H54 (cell line): ENCODE data around the gene RRP9.

Source experiments
- DNase-seq: peaks from one replicate; pipeline ENCODE4 v3.0.0; 2011; ENCODE audit warnings: low spot score, mixed read lengths; ENCODE audit not compliant: insufficient read length
- FAIRE-seq: peaks from 3 replicates; lab custom pipeline; 2011; peaks lifted over from hg19 to GRCh38; lab: Jason Lieb, UNC
- POLR2A ChIP-seq: IDR thresholded peaks from 2 replicates; pipeline ENCODE4 v1.6.1; 2011; ENCODE audit warnings: low read depth, mild to moderate bottlenecking, low read length

The RRP9 gene

DNA sequence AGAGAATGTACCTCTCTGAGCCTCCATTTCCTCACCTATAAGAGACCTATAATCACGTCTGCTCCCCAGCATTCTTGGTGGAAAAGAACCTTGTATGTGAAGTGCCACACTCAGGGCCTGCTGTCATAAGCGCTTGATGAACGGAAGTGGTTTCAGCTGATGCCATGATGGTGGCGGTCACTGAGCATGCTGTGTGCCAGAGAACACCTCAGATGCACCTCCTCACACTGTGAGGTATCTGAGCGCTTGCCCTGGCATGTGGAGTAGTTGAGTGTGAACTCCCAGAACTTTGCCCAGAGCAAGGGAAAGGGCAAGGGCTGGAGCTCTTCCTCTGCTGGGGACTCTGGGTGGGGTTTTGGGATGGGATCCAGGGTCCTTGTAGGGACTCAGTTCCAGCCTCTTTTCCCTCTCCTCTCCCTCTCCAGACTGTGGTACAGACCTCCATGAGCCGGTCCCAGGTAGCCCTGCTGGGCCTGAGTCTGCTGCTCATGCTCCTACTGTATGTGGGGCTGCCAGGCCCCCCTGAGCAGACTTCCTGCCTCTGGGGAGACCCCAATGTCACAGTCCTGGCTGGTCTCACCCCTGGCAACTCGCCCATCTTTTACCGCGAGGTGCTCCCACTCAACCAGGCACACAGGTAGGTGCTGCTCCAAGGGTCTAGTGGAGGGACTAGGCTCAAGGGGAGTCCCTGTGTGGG is 35.9 kb upstream of the RRP9 start:
- FAIRE-seq (no peak), DNase-seq (no peak)
- no peak for TF ChIP-seq POLR2A

DNA sequence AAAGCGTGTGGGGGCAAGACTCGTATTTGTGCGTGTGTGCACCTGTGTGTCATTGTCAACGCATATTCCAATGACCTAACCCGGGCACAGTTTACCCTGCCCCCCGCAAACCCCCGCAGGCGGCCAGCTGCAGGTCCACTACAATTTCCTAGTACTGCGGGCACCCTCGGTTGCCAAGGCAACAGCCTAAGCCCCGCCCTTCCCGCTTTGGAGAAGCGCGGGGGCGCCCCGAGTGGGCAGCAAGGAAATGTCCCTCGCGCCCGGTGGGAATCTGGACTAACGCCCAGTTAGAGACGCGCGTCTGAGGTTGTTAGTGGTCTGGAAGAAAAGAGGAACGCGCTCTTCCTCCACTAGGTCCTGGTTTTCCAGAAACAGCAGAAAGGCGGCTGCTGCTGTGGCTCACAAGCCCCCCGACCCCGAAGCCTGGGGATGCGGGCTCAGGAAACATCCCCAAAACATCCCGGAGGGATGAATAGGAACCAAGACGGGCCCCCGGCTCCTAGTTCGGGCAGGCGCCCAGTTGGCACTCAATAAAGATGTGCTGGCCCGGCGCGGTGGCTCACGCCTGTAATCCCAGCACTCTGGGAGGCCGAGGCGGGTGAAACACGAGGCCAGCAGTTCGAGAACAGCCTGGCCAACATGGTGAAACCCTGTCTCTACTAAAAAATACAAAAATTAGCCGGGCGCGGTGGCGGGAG is 34.3 kb upstream of the RRP9 start:
- FAIRE-seq = no peak
- DNase-seq = no peak

DNA sequence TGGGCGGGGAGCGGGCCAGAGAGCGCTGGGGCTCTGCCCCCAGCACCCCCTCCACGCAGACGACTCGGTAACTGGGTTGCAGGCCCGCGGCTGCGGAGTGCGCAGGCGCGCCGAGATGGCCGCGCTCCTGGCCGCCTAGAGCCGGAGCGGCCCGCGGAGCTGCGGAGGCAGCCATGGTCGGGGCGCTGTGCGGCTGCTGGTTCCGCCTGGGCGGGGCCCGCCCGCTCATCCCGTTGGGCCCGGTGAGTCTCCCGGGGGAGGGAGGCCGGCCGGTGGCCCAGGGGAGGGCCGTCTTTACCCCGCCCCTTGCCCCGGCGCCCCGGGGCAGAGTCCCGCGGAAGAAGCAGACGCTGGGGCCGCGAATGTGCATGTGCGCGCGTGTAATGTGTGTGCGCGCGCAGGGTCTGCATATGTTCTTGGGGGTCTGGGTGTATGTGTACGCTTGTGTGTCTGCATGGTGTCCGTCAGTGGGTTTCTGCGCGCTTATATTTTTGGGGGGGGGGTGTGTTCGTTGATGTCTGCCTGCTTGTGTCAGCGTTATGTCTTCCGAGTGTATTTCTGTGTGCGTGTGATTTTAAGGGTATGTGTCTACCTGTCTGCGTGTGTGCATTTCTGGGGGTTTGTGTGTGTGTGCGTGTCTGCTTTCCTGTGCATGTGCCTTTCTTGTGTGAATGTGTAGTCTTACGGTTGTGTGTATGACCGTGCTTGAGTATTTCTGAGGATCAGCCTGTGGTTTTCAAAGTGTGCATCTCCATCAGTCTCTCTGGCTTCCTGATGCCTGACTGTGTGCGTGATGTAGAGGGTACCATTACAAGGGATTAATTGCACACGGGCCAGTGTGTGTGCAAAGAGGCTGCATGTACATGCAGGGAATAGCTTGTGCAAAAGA is 33.5 kb upstream of the RRP9 start, which contains the start of gene ABHD14A:
ABHD14A (plus strand) TSS at position 102 of the 889 bp plus-strand sequence; CDS start at position 174, 72 bp downstream.
- peak; percentile 86 for DNase-seq
- FAIRE-seq = no peak
- TF ChIP-seq POLR2A = peak; percentile 65

More for the DNA sequence above, 34.3 kb upstream of the RRP9 start:
- TF ChIP-seq POLR2A = no peak

DNA sequence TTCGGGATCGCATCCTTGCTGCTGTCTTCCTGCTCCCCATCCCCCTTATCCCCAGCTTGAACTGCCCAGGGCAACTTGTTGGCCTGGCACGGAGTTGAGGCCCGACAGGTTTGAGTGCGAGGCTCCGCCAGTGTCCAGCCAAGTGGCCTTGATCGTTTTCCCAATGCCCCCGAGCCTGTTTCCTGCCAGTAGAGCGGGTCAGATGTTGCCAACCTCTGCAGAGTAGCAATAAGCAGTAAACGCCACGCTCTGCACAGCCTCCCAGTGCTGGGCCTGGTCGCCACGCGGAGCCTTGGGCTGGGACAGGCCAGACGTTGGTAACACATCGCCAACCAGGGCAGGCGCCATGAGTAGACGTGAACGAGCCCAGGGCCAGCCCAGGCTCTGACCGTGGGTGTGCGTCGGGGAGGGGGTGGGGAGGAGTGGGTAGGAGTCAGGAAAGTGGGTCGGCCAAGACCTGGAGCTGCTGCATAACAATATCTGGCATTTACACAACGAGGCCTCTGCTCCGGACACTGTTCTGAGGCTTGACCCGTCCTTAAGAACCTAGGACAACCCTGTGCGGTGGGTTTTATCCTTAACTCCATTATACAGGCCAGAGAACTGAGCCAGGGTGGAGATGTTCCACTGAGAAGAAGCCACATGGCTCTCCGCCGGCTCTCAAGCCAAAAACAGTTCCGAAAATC is 32.7 kb upstream of the RRP9 start:
- TF ChIP-seq POLR2A = no peak
- DNase-seq = no peak
- no peak for FAIRE-seq

DNA sequence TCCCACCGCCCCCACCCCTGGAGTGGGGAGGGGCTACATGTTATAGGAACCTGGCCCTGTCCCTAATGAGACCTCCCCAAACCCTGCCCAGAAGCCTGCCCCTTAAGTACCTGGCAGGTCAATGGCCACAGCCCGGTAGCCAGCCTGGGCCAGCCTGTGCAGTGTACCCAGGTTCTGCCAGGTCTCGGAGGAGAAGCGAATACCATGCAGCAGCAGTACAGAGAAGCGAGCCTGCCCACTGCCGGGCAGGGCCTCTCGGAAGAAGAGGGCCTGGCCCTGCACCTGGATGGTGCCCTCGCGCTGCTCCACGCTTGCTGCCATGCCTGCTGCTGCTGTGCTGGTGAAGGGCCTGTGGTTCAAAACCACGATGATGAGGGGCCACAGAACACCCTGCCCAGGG is 29.6 kb upstream of the RRP9 start:
- no peak for TF ChIP-seq POLR2A
- DNase-seq (no peak), FAIRE-seq (no peak)

DNA sequence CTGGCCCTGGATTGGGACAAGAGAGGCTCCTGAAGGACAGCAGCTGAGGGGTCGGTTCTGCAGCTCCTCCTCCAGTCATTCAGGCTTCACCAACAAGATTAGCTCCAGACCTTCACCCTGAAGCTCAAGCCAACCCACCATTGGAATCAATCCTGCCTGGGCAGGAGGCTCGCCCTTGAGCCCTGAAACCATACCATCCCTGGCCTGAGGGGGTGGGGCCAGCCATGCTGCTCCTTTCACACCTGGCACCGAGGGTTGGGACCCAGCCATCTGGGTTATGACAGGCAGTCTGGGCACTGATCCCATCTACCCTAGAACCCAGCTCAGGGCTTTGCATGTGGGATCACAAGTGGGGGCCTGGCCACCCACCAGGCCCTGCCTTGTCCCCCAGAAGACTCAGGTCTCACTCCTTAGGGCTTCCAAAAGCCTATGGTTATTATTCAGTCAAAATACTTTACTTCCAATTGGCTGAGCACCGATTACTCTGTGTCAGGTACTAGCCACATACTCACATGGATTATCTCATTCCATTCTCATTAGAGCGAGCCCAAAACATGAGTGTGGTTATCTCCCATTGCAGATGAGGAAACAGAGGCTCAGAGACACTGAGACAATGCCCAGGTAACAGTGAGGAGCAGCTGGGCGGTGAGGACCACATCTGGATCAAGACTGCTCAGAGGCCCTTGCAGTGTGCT is 29.0 kb upstream of the RRP9 start:
- FAIRE-seq (no peak), DNase-seq (no peak)

DNA sequence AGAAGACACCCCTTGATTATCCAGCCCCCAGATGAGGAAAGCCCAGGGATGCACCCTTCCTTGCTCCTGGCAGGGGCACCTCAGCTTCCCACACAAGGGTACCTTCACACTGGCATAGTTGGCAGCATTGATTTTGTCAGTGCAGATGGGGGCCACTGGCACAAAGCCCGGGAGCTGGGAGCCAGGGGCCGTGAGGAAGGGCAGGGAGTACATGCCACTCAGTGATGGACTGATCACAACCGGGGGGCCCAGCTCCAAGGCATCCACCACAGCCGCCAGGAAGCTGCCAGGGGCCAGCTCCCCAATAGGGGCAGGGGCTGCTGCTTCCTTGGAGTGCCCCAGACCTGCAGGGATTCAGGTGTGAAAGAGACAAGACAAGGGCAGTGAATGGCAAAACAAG is 28.1 kb upstream of the RRP9 start:
- DNase-seq (no peak), FAIRE-seq (no peak)

More for the DNA sequence above, 29.0 kb upstream of the RRP9 start:
- no peak for TF ChIP-seq POLR2A

DNA sequence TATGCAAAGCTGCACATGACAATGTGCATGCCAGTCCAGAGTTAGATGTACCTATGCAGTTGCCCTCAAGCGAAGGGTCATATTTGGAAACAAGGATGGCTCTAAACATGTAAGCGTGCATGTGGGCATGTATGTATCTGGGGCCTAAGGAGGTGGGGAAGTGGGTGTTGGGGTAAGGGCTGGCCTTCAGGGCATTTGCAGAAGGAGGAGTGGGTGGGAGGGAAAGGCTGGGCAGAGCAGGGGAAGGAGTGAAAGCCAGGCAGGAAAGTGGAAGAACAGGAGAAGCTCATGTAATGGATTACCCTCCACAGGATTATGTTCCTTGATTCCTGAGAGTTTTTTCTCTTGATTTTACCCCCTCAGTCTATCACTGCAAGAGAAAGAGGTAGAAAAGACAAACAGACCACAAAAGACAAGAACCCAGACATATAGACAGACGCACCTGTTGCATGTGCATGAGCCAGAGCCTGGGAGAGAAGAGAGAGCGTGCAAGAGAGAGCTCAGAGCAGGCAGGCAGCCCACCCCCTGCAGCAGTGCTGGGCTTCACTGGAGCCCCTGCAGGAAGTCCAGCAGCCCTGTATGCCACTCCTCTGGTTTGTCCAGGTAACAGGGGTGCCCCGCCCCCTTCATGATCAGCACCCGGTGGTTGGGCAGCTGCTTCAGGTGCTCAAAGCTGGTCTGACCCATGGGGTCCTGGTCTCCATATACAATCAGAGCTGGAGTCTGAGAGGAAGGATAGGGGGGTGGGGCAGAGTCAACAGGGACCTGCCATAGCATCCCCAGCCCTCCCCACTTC is 27.4 kb upstream of the RRP9 start:
- DNase-seq (no peak), FAIRE-seq (no peak)
- TF ChIP-seq POLR2A = no peak

More for the DNA sequence above, 28.1 kb upstream of the RRP9 start:
- no peak for TF ChIP-seq POLR2A

DNA sequence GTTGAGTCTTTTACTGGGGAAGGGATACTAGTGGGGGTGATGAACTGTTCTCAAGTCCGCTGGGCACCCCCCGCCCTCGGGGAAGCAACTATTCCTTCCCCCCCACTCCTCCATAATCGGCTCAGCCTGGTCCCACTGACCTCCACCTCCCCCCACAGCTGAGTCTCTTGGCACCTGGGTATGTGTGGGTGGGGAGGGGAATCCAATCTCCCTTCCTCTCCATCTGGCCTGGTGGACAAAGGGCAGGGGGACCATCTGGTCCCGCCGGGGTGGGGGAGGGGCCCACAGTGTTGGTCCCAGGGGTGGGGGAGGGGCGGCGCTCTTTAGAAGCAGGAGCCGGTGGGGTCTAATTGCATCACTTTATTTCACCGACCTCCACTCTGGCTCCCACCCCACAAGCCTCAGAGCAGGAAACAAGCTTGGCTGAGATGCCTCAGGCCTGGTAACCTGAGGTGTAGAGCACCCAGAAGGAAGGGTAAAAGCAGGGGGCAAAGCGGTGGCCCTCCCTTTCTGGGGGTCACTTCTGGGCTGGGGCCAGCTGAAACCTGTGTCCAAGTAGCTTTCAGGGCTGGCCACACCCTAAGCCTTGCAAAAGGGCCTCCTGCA is 26.6 kb upstream of the RRP9 start:
- no peak for TF ChIP-seq POLR2A
- FAIRE-seq (no peak), DNase-seq (no peak)

DNA sequence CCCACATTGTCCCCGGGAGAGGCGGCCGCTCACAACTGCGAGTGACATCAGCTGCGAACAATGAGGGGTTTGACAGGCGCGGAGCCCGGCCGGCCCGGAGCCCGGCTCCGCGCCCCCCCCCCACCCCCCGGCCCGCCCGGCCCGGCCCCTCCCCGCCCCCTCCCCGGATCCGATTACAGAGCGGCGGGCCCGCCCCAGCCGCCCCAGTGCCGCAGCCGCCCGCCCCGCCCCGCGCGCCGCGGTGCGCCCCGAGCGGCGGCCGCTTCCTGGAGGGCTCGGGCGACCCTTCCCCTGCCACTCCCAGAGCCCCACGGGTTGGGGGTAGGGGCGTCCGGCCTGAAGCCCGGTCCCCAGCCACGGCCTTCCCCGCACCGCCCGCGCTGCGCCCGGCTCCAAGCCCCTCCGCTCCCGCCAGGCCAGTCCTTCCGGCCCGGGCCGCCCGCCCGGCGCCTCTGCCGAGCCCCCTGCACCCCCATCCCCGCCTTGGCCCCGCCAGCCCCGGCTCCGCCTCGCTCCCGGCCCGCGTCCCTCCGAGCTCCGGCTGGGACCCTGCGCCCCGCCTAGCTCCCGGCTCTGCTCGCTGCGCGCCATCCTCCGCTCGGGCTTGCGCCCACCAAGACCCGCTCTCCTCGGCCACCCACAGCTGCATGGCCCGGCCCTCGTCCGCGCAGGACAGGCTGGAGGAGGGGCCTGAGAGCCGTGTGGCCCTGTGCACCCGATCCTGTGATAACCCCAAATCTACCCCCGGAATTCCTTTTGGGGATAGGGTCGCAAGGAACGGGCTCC is 25.9 kb upstream of the RRP9 start, which contains the start of gene PCBP4:
PCBP4 (minus strand) TSS at position 71 of the 786 bp plus-strand sequence. CDS start 6,214 bp downstream, outside the sequence.
- DNase-seq = peak; percentile 58
- TF ChIP-seq POLR2A = peak; percentile 37; the same call in 1 of the 2 replicates
- no peak for FAIRE-seq

DNA sequence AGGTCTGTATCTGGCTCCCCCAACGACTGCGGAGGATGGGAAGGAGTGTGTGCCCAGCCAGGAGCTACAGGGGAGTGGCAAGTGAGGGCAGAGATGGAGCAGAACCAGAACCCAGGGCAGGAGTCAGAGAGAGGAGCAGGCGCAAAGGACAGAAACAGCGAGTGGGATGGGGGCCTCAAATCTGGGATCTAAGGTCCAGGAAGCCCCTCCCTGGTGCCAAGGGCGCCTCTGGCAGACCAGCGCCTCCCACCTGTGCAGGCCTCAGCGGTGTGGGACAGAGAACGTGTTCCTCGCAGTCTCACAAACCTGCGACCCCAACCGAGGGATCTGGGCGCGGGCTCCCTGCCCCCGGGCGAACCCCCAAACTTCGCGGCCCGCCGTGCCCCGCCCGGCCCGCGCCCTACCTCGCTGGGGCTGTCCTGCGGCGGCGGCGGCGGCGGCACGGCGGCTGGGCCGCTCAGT is 25.2 kb upstream of the RRP9 start:
- no peak for DNase-seq
- FAIRE-seq = no peak
- no peak for TF ChIP-seq POLR2A
